CD14-positive monocyte (primary cell): ENCODE results near the gene MED4. TPM values are rescaled to one million over a fixed set of nuclear protein-coding genes. Genes with fewer than 3 reads are reported as not detected.

Experiments
- DNase-seq, 3 donors: peaks; one replicate each; pipeline ENCODE4 v3.0.0-alpha.2; 2011 to 2022
- H2AFZ ChIP-seq: 2 replicates; pipeline ENCODE4 v1.6.0; 2012; ENCODE audit warnings: mild to moderate bottlenecking, low read depth, low read length, inconsistent platforms; ENCODE audit not compliant: insufficient read depth, poor library complexity, severe bottlenecking
- H3K27ac ChIP-seq, 2 donors: 1 replicate in 1 of 2; 2 replicates in 1 of 2; pipeline ENCODE4 v1.5.1; 2012 to 2013; ENCODE audit warnings: low read length in 2 of 2, control low read depth in 1 of 2, inconsistent platforms in 1 of 2, low read depth in 1 of 2, mild to moderate bottlenecking in 1 of 2
- H3K27me3 ChIP-seq, 2 donors: one replicate each; pipeline versions ENCODE4 v1.6.0 to v1.6.1; 2011 to 2013; ENCODE audit warnings: low read length in 2 of 2; ENCODE audit not compliant: control insufficient read depth in 2 of 2, insufficient read depth in 2 of 2
- H3K36me3 ChIP-seq, 2 donors: replicated peaks in 1 of 2; 1 replicate in 1 of 2; 2 replicates in 1 of 2; pipeline versions ENCODE4 v1.5.1 to v1.6.1; 2012 to 2013; ENCODE audit warnings: low read length in 2 of 2, control low read depth in 1 of 2, inconsistent platforms in 1 of 2, mild to moderate bottlenecking in 1 of 2; ENCODE audit not compliant: insufficient read depth in 2 of 2, control insufficient read depth in 1 of 2
- H3K4me1 ChIP-seq, 2 donors: 1 replicate in 1 of 2; 2 replicates in 1 of 2; pipeline versions ENCODE4 v1.5.1 to v1.6.1; 2012 to 2013; ENCODE audit warnings: low read length in 2 of 2, control low read depth in 1 of 2, inconsistent platforms in 1 of 2, mild to moderate bottlenecking in 1 of 2, moderate library complexity in 1 of 2; ENCODE audit not compliant: insufficient read depth in 2 of 2, control insufficient read depth in 1 of 2
- H3K4me2 ChIP-seq: replicated peaks from 2 replicates; pipeline ENCODE3; 2012; ENCODE audit warnings: low read length, moderate library complexity, mild to moderate bottlenecking; ENCODE audit not compliant: poor library complexity, severe bottlenecking; ENCODE audit errors: extremely low read depth
- H3K4me3 ChIP-seq, 3 experiments: fragments of 200-600 bp in 1 of 3; sonication (generic) in 1 of 3; replicated peaks in 1 of 3; 1 replicate in 2 of 3; 2 replicates in 1 of 3; pipeline ENCODE4 v1.5.1; 2011 to 2013; ENCODE audit warnings: low read length in 3 of 3, mild to moderate bottlenecking in 3 of 3, control low read depth in 2 of 3, low read depth in 2 of 3, inconsistent platforms in 1 of 3, moderate library complexity in 1 of 3
- H3K79me2 ChIP-seq: 2 replicates; pipeline ENCODE4 v1.6.0; 2012; ENCODE audit warnings: mild to moderate bottlenecking, control low read depth, inconsistent platforms, low read length, moderate library complexity; ENCODE audit not compliant: insufficient read depth
- H3K9ac ChIP-seq: 2 replicates; pipeline ENCODE4 v1.6.0; 2017; ENCODE audit warnings: low read length, mild to moderate bottlenecking; ENCODE audit not compliant: insufficient read depth, poor library complexity, severe bottlenecking
- H3K9me3 ChIP-seq, 2 donors: replicated peaks in 1 of 2; 1 replicate in 1 of 2; 2 replicates in 1 of 2; pipeline versions ENCODE4 v1.5.1 to v1.6.1; 2012 to 2013; ENCODE audit warnings: low read length in 2 of 2, control low read depth in 1 of 2; ENCODE audit not compliant: control insufficient read depth in 1 of 2, insufficient read depth in 1 of 2
- H4K20me1 ChIP-seq: 2 replicates; pipeline ENCODE4 v1.6.0; 2012; ENCODE audit warnings: mild to moderate bottlenecking, low read length, control low read depth, moderate library complexity; ENCODE audit not compliant: insufficient read depth
- H3K27ac Mint-ChIP-seq, 7 donors: one replicate each; pipeline ENCODE4 v1.8.0; 2020; ENCODE audit warnings: mild to moderate bottlenecking in 7 of 7, mixed read lengths in 7 of 7, moderate library complexity in 6 of 7, inconsistent platforms in 2 of 7
- H3K27me3 Mint-ChIP-seq, 3 donors: one replicate each; pipeline ENCODE4 v1.8.0; 2021 to 2022; ENCODE audit warnings: low read depth in 3 of 3, mild to moderate bottlenecking in 3 of 3, mixed read lengths in 3 of 3, moderate library complexity in 3 of 3, inconsistent platforms in 1 of 3
- H3K36me3 Mint-ChIP-seq, 2 donors: one replicate each; pipeline ENCODE4 v1.8.0; 2020; ENCODE audit warnings: mixed read lengths in 2 of 2, inconsistent platforms in 1 of 2, mild to moderate bottlenecking in 1 of 2
- H3K4me1 Mint-ChIP-seq: one replicate; pipeline ENCODE4 v1.8.0; 2020; ENCODE audit warnings: mild to moderate bottlenecking, mixed read lengths
- H3K4me3 Mint-ChIP-seq, 2 donors: one replicate each; pipeline ENCODE4 v1.8.0; 2020; ENCODE audit warnings: mild to moderate bottlenecking in 2 of 2, mixed read lengths in 2 of 2, moderate library complexity in 1 of 2
- H3K9me3 Mint-ChIP-seq, 7 donors: one replicate each; pipeline ENCODE4 v1.8.0; 2020 to 2022; ENCODE audit warnings: mixed read lengths in 7 of 7, mild to moderate bottlenecking in 6 of 7, moderate library complexity in 6 of 7, inconsistent platforms in 2 of 7
- WGBS: methylation state at CpG from one replicate; pipeline ENCODE4 v1.1.5; 2013; ENCODE audit warnings: missing lambda C conversion rate; ENCODE audit not compliant: insufficient coverage; 5-methylcytosine and 5-hydroxymethylcytosine counted together
- intact Hi-C, 2 donors: fragments of 100-400 bp; cut with micrococcal nuclease; formaldehyde crosslinking; loops; one replicate each; pipeline versions ENCODE4 v1.15.0 to v1.15.1; 2023
- polyA plus RNA-seq, 3 donors: library from polyadenylated mRNA; depleted of rRNA in 1 of 3; unstranded in 2 of 3; stranded (reverse) in 1 of 3; fragments of 300-500 nt in 2 of 3; fragments of >200 nt in 1 of 3; fragmentation: Illumina TruSeq in 2 of 3; gene quantifications; 1 replicate in 2 of 3; 2 replicates in 1 of 3; pipeline ENCODE4 v1.2.3, GENCODE V29; 2012 to 2021
- TF ChIP-seq, protein P1 (sequence below): fragments of 200-600 bp; IDR thresholded peaks from one replicate; pipeline ENCODE4 v1.8.0; 2022; ENCODE audit warnings: antibody characterized with exemption, mild to moderate bottlenecking

The MED4 gene
- polyA plus RNA-seq, 3 donors = 28.4 to 53.8 (median 50.8) TPM

DNA sequence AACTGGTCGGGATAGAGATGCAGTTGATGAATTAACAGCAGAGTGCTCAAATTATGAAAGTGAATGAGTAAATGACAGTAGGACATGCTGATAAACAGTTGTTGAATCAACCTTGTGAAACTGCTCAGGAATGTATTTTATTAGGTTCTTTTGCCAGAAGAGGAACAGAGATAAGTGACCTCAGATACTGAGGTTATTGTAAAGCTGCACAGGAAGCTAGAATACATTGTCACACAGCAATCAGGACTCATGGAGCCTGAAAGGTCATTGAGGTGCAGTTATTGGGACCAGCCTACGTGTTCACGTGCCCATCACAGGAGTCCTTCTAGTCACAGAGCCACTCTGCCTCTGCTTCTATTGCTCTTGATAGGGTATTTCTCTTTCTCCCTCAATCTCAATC, 47.5 kb upstream of the MED4 start:
- H3K4me3 Mint-ChIP-seq = peak overlapping the region; percentile 43 to 61
- H3K27me3 ChIP-seq = no peaks in the 10 kb centered on the region

DNA sequence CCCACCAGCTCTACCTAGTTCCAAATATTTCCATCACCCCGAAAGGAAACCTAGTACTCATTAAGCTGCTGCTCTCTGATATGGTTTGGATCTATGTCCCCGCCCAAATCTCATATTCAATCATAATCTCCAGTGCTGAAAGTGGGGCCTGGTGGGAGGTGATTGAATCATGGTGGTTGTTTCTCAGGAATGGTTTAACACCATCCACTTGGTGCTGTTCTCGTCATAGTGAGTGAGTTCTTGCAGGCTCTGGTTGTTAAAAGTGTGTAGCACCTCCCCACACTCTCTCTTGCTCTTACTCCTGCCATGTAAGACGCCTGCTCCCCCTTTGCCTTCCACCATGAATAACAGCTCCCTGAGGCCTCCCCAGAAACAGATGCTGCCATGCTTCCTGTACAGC, 43.4 kb upstream of the MED4 start:
- peaks cover 0 to 1% (median 0%) of the 10 kb centered on the region in 3 donors for H3K27me3 Mint-ChIP-seq
- H3K4me3 ChIP-seq = no peak overlapping the region
- H3K9ac ChIP-seq = no peak overlapping the region
- no peak overlapping the region for H3K27ac Mint-ChIP-seq
- no peak for DNase-seq
- no peaks in the 10 kb centered on the region for H4K20me1 ChIP-seq
- no peak overlapping the region for H3K4me3 Mint-ChIP-seq
- no peaks in the 10 kb centered on the region for H3K79me2 ChIP-seq
- peaks cover 0 to 2% of the 10 kb centered on the region in 2 donors for H3K36me3 Mint-ChIP-seq
- peaks cover 0 to 2% (median 0%) of the 10 kb centered on the region in 7 donors for H3K9me3 Mint-ChIP-seq
- no peak overlapping the region for H3K4me2 ChIP-seq
- WGBS = 100% methylated on average over 1 of the region's 4 CpGs
- no peak overlapping the region for H3K27ac ChIP-seq
- H3K4me1 ChIP-seq = peaks cover 20% of the 10 kb centered on the region in 2 donors
- no peaks in the 10 kb centered on the region for H3K36me3 ChIP-seq
- intact Hi-C loops = no loop called here
- no peak overlapping the region for H2AFZ ChIP-seq
- H3K9me3 ChIP-seq = no peaks in the 10 kb centered on the region
- TF ChIP-seq, protein P1, sequence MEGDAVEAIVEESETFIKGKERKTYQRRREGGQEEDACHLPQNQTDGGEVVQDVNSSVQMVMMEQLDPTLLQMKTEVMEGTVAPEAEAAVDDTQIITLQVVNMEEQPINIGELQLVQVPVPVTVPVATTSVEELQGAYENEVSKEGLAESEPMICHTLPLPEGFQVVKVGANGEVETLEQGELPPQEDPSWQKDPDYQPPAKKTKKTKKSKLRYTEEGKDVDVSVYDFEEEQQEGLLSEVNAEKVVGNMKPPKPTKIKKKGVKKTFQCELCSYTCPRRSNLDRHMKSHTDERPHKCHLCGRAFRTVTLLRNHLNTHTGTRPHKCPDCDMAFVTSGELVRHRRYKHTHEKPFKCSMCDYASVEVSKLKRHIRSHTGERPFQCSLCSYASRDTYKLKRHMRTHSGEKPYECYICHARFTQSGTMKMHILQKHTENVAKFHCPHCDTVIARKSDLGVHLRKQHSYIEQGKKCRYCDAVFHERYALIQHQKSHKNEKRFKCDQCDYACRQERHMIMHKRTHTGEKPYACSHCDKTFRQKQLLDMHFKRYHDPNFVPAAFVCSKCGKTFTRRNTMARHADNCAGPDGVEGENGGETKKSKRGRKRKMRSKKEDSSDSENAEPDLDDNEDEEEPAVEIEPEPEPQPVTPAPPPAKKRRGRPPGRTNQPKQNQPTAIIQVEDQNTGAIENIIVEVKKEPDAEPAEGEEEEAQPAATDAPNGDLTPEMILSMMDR = no peak
- peaks cover 21% of the 10 kb centered on the region for H3K4me1 Mint-ChIP-seq
- no peaks in the 10 kb centered on the region for H3K27me3 ChIP-seq

More for the DNA sequence above, 47.5 kb upstream of the MED4 start:
- H3K9me3 ChIP-seq = no peaks in the 10 kb centered on the region
- WGBS = 67% methylated on average over 1 of the region's 3 CpGs
- H4K20me1 ChIP-seq = no peaks in the 10 kb centered on the region
- H3K36me3 ChIP-seq = no peaks in the 10 kb centered on the region
- H3K4me2 ChIP-seq = peak overlapping the region; percentile 58
- peaks cover 44 to 47% of the 10 kb centered on the region in 2 donors for H3K4me1 ChIP-seq
- H3K79me2 ChIP-seq = no peaks in the 10 kb centered on the region
- H3K36me3 Mint-ChIP-seq = peaks cover 0 to 2% of the 10 kb centered on the region in 2 donors
- intact Hi-C loops = loop anchor here in 1 of 2 donors (5.0 to 10.0 kb wide), 2 partner anchors 80 to 432 kb away; no protein-coding TSS in a partner anchor
- H2AFZ ChIP-seq = no peak overlapping the region
- TF ChIP-seq, protein P1 = no peak
- H3K27ac ChIP-seq = peak overlapping the region; percentile 57 to 82
- H3K9ac ChIP-seq = no peak overlapping the region
- peaks cover 0 to 2% (median 0%) of the 10 kb centered on the region in 7 donors for H3K9me3 Mint-ChIP-seq
- H3K4me3 ChIP-seq = peak overlapping the region in 1 of 3 experiments; percentile 32
- H3K27me3 Mint-ChIP-seq = peaks cover 0 to 4% (median 0%) of the 10 kb centered on the region in 3 donors
- H3K27ac Mint-ChIP-seq = peak overlapping the region; percentile 86 to 97 (median 92)
- DNase-seq = peak; percentile 80 to 83 (median 82)
- H3K4me1 Mint-ChIP-seq = peaks cover 42% of the 10 kb centered on the region
